ENCODE results near the gene STARD4.

The STARD4 gene

GRCh38 chr5:111518777-111519176 lies 6.4 kb upstream of the STARD4 start:
- no peak overlapping the region for H3K27ac ChIP-seq
- TF ChIP-seq, protein P1, sequence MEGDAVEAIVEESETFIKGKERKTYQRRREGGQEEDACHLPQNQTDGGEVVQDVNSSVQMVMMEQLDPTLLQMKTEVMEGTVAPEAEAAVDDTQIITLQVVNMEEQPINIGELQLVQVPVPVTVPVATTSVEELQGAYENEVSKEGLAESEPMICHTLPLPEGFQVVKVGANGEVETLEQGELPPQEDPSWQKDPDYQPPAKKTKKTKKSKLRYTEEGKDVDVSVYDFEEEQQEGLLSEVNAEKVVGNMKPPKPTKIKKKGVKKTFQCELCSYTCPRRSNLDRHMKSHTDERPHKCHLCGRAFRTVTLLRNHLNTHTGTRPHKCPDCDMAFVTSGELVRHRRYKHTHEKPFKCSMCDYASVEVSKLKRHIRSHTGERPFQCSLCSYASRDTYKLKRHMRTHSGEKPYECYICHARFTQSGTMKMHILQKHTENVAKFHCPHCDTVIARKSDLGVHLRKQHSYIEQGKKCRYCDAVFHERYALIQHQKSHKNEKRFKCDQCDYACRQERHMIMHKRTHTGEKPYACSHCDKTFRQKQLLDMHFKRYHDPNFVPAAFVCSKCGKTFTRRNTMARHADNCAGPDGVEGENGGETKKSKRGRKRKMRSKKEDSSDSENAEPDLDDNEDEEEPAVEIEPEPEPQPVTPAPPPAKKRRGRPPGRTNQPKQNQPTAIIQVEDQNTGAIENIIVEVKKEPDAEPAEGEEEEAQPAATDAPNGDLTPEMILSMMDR (conservative IDR thresholded peaks at IDR 0.05) = no peak

GRCh38 chr5:111517853-111518501 lies 5.6 kb upstream of the STARD4 start:
- TF ChIP-seq, protein P1 (conservative IDR thresholded peaks at IDR 0.05) = no peak
- H3K27ac ChIP-seq = no peak overlapping the region

DNA sequence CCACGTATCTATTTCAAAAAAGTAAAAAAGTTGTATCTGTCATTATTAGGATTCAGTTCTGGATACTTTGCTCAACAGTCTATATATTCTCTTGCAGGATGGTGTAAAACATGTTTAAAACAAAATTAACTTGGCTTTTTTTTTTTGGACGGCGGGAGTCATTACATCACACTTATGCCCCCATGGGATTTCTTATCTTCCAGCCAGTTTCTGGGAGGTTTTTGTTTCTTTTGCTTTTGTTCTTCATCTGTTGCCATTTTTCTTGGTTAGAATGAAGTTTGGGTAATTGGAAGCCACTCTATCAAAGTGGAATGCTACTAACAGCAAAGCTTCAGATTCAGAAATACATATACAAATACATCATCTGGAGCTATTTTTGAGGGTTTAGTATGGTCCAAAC lies 1.8 kb upstream of the STARD4 start:
- no peak overlapping the region for H3K27ac ChIP-seq
- TF ChIP-seq, protein P1 (conservative IDR thresholded peaks at IDR 0.05) = no peak

GRCh38 chr5:111513131-111513520 lies 791 bp upstream of the STARD4 start:
- peak overlapping the region; percentile 70 for H3K27ac ChIP-seq
- TF ChIP-seq, protein P1 (conservative IDR thresholded peaks at IDR 0.05) = no peak

DNA sequence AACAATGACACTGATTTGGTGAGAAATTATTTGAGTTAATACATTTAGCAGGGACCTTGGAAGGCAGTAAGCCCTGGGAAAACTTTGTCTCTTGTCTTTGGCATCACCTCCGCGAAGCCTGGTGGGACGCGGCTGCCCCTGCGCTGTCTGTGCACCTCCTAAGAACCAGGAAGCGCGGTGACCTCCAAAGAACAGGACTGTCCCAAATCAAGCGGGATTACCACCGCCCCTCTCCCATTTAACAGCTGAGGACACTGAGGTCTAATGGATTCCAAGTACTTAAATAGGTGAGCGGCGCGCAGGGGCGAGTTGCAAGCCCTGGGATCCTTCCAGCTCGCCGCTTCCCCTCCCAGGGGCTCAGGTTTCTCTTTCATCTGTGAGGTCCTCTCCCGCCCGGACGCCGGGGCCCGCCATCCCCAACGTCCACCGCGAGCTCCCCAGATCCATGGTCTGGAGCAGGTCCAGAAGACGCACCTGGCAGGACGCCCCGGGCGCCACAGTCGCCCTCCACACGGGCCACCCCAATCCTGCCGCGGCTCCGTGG lies 432 bp downstream of the STARD4 start:
- peak overlapping the region; percentile 70 for H3K27ac ChIP-seq
- TF ChIP-seq, protein P1 (conservative IDR thresholded peaks at IDR 0.05) = no peak

DNA sequence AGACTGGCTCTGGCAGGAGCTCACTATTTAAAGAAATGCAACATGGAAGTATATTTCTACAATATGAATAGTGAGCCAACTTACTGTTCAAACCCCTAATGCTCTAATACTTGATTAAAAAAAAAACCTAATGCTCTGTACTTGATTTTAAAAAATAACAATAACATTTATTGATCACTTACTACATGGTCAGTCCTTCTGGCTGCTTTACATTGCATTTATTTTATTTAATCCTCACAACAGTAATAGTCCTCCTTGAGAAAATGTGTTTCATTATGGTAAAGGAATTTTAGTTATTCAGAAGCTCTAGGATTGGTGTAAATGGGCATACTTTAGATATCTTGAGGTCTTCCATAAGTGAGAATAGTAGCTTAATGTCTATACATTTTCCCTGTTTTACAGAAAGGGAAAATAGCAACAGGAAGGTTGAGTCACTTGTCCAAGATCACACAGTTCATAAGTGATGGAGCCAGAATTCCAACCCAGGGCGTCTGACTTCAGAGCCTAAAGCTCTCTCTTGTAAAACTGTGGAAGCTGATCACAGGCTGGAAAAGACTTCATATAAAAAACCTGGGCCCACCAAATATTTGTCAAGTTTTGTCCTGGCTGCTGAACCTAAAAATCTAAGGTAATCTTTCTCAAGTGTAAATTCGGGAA lies 1.0 kb downstream of the STARD4 start:
- TF ChIP-seq, protein P1 (conservative IDR thresholded peaks at IDR 0.05) = no peak
- H3K27ac ChIP-seq = no peak overlapping the region; the same call in 1 of the 2 replicates

GRCh38 chr5:111509119-111509518 lies 3.2 kb downstream of the STARD4 start:
- TF ChIP-seq, protein P1 (conservative IDR thresholded peaks at IDR 0.05) = no peak
- H3K27ac ChIP-seq = no peak overlapping the region
